Measurements from ENCODE around the gene ABHD4. TPM values are rescaled to one million over a fixed set of nuclear protein-coding genes. Genes with fewer than 3 reads are reported as not detected.

Gene ABHD4
- total and polyA plus RNA-seq, 2 experiments from 2014 or later = 39.1 to 40.0 TPM

DNA sequence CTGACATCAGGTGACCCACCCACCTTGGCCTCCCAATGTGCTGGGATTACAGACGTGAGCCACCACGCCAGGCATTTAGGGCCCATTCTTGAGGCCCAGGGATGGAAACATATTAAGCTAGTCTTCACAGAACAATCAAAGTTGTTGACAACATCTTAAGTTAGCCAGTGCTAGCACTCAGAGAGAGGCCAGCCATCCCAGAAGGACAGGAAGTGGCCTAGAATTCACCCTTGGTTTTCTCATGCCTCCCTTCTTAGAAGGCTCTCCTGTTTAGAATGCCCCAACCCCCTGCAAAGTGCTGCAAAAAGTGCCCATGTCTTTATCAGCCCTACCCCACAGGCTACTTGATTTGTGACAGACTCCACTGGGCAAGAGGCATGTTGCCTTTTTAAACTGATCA, 58.1 kb downstream of the ABHD4 start (continued):
- TF ChIP-seq, protein P1, sequence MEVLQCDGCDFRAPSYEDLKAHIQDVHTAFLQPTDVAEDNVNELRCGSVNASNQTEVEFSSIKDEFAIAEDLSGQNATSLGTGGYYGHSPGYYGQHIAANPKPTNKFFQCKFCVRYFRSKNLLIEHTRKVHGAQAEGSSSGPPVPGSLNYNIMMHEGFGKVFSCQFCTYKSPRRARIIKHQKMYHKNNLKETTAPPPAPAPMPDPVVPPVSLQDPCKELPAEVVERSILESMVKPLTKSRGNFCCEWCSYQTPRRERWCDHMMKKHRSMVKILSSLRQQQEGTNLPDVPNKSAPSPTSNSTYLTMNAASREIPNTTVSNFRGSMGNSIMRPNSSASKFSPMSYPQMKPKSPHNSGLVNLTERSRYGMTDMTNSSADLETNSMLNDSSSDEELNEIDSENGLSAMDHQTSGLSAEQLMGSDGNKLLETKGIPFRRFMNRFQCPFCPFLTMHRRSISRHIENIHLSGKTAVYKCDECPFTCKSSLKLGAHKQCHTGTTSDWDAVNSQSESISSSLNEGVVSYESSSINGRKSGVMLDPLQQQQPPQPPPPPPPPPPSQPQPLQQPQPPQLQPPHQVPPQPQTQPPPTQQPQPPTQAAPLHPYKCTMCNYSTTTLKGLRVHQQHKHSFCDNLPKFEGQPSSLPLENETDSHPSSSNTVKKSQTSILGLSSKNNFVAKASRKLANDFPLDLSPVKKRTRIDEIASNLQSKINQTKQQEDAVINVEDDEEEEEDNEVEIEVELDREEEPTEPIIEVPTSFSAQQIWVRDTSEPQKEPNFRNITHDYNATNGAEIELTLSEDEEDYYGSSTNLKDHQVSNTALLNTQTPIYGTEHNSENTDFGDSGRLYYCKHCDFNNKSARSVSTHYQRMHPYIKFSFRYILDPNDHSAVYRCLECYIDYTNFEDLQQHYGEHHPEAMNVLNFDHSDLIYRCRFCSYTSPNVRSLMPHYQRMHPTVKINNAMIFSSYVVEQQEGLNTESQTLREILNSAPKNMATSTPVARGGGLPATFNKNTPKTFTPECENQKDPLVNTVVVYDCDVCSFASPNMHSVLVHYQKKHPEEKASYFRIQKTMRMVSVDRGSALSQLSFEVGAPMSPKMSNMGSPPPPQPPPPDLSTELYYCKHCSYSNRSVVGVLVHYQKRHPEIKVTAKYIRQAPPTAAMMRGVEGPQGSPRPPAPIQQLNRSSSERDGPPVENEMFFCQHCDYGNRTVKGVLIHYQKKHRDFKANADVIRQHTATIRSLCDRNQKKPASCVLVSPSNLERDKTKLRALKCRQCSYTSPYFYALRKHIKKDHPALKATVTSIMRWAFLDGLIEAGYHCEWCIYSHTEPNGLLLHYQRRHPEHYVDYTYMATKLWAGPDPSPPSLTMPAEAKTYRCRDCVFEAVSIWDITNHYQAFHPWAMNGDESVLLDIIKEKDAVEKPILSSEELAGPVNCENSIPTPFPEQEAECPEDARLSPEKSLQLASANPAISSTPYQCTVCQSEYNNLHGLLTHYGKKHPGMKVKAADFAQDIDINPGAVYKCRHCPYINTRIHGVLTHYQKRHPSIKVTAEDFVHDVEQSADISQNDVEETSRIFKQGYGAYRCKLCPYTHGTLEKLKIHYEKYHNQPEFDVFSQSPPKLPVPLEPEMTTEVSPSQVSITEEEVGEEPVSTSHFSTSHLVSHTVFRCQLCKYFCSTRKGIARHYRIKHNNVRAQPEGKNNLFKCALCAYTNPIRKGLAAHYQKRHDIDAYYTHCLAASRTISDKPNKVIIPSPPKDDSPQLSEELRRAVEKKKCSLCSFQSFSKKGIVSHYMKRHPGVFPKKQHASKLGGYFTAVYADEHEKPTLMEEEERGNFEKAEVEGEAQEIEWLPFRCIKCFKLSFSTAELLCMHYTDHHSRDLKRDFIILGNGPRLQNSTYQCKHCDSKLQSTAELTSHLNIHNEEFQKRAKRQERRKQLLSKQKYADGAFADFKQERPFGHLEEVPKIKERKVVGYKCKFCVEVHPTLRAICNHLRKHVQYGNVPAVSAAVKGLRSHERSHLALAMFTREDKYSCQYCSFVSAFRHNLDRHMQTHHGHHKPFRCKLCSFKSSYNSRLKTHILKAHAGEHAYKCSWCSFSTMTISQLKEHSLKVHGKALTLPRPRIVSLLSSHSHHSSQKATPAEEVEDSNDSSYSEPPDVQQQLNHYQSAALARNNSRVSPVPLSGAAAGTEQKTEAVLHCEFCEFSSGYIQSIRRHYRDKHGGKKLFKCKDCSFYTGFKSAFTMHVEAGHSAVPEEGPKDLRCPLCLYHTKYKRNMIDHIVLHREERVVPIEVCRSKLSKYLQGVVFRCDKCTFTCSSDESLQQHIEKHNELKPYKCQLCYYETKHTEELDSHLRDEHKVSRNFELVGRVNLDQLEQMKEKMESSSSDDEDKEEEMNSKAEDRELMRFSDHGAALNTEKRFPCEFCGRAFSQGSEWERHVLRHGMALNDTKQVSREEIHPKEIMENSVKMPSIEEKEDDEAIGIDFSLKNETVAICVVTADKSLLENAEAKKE (CRISPR knock-in tag; IDR thresholded peaks at IDR 0.05) = no peak
- TF ChIP-seq, protein P2, sequence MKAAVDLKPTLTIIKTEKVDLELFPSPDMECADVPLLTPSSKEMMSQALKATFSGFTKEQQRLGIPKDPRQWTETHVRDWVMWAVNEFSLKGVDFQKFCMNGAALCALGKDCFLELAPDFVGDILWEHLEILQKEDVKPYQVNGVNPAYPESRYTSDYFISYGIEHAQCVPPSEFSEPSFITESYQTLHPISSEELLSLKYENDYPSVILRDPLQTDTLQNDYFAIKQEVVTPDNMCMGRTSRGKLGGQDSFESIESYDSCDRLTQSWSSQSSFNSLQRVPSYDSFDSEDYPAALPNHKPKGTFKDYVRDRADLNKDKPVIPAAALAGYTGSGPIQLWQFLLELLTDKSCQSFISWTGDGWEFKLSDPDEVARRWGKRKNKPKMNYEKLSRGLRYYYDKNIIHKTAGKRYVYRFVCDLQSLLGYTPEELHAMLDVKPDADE (IDR thresholded peaks at IDR 0.05) = no peak
- TF ChIP-seq STAT1 (IDR thresholded peaks at IDR 0.05; ENCODE audit: unreplicated experiment) (no peak), CREB1 (CRISPR knock-in tag; IDR thresholded peaks at IDR 0.05; ENCODE audit: low read depth) (no peak), JUNB (IDR thresholded peaks at IDR 0.05; ENCODE audit: unreplicated experiment) (no peak)

DNA sequence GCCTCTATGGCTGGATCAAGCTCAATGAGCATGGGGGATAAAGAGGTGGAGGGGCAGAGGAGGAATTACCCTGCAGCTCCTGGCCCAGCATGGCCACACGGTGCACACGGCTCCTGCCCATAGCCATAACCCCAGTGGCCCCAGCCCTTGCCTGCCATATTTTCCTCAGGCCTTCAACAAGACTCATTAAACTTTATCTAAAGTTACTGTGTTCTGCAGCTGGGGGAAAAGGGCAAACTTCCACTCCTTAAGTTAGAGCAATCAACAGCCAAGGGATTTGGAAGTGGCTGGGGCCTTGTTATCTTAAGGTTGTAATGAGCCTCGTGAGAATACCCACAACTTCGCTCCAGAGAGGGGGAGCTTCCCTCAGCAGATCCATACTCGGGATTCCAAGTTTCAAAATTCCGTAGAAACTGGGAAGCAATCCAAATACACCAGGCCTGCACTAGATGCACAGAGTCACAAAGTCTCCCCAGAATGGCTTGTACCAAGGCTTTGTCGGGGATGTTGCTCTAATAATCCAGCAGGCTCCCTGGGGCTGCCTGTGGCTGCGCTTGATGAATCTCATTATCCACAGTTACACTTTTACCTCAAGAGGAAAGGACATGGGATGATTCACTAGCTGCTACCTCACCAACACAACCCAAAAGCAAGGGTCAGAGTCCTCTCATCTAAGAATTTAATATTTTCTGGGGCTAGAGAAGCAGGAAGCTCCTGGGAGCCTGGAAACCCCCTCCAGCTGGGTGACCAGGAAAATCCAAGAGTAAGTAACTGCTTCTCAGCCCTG, 59.0 kb downstream of the ABHD4 start:
- no peak overlapping the region for H3K27ac ChIP-seq (ENCODE audit: low read depth)
- H3K4me2 ChIP-seq = no peak overlapping the region
- H3K27me3 ChIP-seq (ENCODE audit: insufficient read depth) = no peaks in the 10 kb centered on the region
- peaks cover 4% of the 10 kb centered on the region; the same call in 1 of the 3 replicates for H3K4me1 Mint-ChIP-seq
- DNase-seq (ENCODE audit: low spot score) (no peak), ATAC-seq (no peak)
- H3K4me3 ChIP-seq = no peak overlapping the region
- H3K27ac Mint-ChIP-seq = no peak overlapping the region
- H3K4me3 Mint-ChIP-seq = no peak overlapping the region
- no peaks in the 10 kb centered on the region for H3K79me2 ChIP-seq (replicated peaks; ENCODE audit: insufficient read depth)
- H3F3A ChIP-seq (replicated peaks; ENCODE audit: low read depth) = no peaks in the 10 kb centered on the region
- no peaks in the 10 kb centered on the region for H3K9me2 ChIP-seq (ENCODE audit: insufficient read depth)
- no peaks in the 10 kb centered on the region for H4K20me1 ChIP-seq (replicated peaks; ENCODE audit: insufficient read depth)
- H3K4me1 ChIP-seq (ENCODE audit: insufficient read depth) = no peaks in the 10 kb centered on the region
- H2AFZ ChIP-seq = peak overlapping the region; percentile 63; the same call in 1 of the 2 replicates
- no peaks in the 10 kb centered on the region for H3K36me3 ChIP-seq (ENCODE audit: insufficient read depth)
- no peaks in the 10 kb centered on the region for H3K36me3 Mint-ChIP-seq (ENCODE audit: low read depth)
- peaks cover 7% of the 10 kb centered on the region for H3K27me3 Mint-ChIP-seq (ENCODE audit: insufficient read depth, low read depth, poor library complexity)
- H3K9me3 Mint-ChIP-seq = no peaks in the 10 kb centered on the region
- TF ChIP-seq CREB1 (CRISPR knock-in tag; IDR thresholded peaks at IDR 0.05; ENCODE audit: low read depth) (no peak), STAT1 (IDR thresholded peaks at IDR 0.05; ENCODE audit: unreplicated experiment) (no peak), ZNF331 (CRISPR knock-in tag; IDR thresholded peaks at IDR 0.05; ENCODE audit: low read depth) (no peak), JUNB (IDR thresholded peaks at IDR 0.05; ENCODE audit: unreplicated experiment) (no peak), NANOG (IDR thresholded peaks at IDR 0.05; ENCODE audit: borderline replicate concordance) (no peak)
- TF ChIP-seq, protein P1 (CRISPR knock-in tag; IDR thresholded peaks at IDR 0.05) = no peak
